Germinal center (tissue), 1 donor: ENCODE data around the gene KLC1.

Experiments used
- DNase-seq: peaks from one replicate; pipeline ENCODE4 v3.0.0; 2012; ENCODE audit warnings: mixed read lengths, low spot score

The KLC1 gene

DNA sequence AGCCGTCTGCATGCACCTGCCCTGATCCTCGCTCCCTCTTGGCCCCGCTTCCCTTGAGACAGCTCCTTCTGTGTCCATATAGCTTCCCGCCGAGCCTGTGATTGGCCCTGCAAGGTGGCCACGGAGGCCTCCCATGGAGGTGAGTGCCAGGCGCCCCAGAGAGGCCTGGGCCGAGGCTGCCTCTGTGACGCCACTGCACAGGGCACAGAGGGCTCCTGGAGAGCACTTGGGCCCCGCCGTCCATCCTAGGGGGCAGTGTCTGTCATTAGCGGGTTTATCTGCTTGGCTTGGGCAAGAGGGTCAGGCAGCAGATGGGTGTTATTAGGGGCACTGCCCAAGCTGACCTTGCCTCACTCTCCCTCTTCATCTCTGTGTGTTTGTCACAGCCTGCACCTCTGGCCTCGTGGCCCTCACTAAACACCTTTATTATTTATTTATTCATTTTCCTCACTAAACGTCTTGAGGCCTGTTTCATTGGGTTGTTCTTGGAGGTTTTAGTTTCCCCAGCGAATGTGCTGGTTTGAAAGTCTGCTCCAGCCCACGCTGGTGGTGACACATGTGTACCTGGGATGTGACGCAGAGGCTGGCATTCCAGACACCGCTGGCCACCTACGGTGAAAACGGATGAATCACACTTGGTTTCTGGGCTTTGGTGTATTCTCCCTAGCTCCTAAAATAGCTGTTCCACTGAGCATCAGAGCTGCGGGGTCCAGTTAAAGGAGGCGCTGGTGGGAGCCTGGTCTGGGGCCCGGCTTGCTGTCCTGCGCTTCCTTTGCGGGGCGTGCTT is 92.5 kb downstream of the KLC1 start:
- no peak for DNase-seq

DNA sequence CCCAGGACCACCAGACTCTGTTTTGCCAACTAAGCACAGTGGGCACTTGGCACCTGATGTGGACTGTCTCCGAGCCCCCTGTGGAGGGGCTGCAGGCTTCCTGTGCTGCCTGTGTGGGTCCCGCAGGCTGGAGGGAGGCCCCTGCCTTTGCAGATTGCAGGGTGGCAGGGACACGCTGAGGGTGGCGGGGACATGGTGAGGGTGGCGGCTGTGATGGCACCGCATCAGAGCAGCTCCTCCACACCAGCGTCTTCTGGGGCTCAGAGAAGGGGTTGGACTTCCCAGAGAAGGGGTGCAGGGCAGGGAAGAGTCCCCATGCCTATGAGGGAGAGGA is 94.7 kb downstream of the KLC1 start:
- no peak for DNase-seq

DNA sequence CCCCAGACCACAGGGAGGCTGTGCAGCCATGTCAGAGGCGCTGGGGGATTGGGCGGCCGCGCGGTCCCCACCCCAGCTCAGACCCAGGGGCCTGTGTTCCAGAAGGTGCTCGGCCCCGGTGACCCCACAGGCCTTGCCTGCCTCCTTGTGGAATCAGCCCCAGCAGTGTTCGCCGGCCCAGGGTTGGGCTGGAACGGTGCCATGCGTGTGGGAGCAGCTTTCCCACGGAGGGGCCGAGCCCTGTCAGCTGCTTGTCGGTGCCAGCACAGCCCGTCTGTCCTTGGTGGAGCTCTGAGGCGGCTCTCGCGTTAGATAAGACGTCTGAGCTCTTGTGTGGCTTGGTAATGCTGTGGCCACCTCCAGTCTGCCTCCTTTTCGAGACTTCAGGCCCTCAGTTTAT is 95.1 kb downstream of the KLC1 start:
- DNase-seq = no peak

DNA sequence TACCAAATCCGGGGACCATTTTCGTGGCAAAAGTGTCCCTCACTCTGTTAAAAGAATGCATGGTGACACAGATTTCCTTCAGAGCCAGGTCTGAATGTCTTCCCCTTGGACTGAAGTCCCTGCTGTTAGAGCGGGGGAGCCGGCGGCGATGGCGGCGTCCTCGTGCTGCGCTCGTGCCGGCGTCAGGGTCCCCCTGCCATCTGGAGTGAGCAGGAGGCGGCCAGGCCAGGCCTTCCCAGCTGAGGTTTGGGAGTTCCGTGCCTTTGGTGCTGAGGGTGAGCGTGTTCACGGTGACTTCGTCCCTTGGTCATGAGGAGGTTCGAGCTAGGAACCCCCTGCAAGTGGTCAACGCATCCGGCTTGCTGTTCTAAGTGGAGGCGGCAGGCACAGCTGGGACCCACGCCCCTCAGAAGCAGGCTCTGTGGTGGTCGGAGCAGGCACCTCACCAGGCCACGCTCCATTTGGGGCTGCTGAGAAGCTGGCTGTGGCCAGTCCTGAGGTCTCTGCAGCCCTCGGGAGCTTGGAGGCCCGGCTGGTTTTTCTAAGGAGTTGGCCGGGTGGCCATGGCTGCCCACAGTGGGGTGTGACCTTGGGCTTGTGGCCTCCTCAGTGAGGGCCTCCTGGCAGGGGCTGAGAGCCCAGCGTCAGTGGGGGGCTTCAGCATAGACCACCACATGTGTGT is 96.1 kb downstream of the KLC1 start:
- no peak for DNase-seq

DNA sequence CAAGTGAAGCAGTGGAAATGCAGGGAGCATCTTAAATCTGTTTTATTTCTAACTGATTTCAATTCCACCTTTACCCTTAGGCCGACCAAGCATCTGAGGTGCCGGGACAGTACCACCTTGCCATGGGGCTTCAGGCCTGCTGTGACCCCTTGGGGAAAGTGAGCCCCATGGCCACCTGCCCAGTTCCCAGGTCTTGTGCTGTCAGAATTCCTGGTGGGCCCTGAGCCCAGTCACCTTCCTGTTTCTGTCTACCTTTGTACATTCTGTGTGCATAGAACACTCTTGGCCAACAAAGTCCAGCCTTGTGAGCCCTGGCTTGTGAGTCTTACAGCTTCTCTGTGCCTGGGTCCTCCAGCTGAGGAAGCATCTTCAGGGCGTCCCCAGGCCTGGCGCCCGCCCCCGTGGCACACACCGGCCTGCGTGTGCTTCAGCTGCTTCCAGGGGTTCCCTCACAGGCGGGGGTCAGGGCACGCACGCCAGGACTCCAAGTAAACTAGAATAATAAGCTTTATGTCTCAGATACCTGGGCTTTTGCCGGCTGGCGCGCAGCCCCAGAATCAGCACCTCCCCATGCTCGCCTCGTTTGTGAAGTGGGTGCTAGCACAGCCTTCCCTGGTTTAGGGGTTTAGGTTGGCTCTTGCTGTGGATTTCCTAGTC is 96.9 kb downstream of the KLC1 start:
- no peak for DNase-seq

DNA sequence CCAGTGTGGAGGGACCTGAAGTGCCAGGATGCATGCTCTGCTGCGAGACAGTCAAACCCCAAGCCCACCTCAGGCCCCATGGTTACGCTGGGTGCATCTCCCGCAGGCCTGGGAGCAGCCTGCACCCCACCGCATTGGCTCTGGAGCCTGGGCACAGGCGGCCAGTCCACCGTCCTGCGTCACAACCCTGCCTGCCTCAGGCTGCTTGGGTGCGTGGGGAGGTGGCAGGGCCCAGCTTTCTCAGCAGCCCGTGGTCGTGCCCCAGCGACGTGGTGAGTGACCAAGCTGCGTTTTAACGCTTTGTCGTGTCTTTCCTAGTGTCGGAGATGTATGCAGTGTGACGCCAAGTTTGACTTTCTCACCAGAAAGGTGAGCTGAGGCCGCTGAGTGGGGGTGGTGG is 97.5 kb downstream of the KLC1 start:
- no peak for DNase-seq

DNA sequence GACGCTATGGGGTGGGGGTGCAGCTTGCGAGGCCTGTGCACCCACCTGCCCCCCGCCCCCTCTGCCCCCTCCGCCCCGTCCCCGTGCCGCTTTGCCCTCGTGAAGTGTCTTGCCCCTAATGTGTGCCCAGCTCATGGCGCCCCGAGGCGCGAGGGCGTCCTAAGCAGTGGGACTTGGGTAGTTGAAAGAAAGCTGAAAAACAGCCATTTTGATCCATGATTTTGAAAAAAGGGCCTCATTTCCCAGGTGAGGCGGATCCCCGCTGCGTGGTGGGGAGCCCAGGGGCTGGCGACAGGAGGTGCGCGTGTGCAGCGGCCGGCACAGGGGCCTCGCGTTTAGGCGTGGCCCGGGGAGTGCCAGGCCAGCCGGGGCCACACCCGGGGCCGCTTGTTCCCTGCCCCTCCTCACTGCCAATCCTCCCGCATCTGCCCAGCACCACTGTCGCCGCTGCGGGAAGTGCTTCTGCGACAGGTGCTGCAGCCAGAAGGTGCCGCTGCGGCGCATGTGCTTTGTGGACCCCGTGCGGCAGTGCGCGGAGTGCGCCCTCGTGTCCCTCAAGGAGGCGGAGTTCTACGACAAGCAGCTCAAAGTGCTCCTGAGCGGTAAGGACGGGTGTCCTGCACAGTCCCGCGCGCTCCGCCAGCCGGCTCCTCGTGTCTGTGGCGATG is 98.4 kb downstream of the KLC1 start:
- no peak for DNase-seq

DNA sequence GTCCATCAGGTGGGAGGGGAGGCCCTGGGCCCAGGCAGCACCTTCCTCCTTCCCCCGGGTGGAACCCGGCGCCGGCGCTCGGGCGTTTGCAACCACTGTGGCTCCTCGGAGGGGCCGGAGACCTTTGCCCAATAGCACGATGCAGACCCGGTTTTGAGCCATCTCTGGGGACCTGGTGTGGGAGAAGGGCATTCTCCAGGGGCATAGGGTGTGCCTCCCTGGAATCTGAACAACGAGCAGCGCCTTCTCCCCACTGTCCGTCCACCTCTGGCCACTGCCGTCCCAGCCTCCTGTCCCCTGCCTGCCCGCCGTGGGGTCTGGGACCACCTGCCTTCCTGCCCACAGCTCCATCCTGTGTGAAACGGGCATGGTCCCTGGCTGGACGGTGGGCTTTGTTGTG is 99.1 kb downstream of the KLC1 start:
- DNase-seq = no peak

DNA sequence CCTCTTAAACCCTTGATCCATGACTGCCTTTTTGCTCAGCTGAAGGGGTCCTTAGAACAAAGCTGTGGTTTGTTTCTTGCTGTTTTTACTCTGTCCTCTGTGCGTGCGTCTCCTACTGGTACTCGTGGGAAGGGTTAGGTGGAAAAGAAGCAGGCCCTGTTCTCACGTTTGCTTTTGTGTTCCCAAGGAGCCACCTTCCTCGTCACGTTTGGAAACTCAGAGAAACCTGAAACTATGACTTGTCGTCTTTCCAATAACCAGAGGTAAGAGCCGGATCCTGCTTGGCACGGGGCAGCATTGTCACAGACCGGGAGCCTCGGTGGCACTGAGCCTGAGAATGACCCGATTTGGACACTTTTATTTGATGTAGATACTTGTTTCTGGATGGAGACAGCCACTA is 99.7 kb downstream of the KLC1 start:
- no peak for DNase-seq

DNA sequence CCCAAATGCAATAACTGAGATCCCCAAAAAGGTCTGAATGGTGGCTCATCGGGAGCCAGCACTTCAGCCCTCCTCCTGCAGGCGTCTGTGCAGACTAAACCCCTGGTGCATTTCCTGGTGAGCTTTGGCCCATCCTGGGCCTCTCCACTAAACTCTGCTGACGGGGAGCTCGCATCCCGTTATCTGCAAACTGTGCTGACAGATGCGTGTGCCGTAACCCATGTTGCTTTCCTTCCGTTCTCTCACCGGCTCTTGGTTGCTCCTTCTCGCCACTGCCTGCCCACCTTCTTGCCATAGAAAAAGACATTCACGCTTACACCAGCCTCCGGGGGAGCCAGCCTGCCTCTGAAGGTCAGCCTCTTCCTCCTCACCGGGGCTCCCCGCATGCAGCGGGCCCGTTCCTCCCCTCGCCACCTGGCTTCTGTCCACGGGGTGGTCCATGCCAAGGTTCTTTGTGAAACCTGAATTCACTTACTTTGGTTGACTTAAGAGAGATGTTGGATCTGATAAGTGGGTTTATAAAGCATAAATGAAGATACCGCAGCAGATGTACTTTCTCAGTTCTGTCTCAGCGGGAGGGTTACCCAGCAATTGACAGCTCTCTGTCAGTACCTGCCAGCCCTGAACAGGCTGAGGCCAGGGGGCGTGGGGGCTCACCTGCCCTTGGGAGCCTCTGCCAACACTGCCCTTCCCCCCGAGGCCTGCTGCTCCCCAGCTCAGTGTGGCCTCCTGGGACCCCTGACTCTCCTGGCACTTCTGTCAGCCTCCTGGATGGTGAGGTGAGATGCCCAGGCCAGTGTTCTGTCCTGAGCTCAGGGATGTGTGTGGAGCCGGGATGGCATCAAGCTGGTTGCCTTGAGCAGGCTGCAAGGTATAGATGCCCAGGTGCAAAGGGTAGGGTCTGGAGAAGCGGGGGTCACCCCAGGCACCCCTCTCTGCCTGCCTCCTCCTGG is 100.8 kb downstream of the KLC1 start:
- no peak for DNase-seq

DNA sequence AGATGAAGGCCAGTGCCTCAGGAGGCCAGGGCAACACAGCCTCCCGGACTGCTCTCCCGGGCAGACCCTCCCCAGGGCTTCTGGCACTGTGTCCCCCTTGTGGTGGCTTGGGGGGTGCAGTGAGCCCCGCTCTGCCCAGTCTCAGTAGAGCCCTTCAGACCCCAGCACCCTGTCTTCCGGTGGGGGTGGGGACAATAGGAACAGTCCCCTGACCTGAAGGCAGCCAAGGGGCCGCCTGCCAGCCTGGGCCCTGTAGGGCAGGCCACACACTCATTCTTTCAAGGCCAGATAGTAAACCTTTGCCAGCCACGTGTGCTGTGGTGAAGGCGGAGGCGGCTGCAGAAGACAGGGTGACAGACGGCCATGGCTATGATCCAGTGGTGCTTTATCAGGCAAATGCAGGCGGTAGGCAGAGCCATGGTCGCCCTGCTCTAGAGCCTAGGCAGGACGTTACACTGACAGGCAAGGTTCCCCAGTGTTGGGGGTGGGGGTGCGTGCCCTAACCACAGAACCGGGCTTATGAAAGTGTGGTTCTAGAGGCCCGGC is 101.6 kb downstream of the KLC1 start:
- no peak for DNase-seq

DNA sequence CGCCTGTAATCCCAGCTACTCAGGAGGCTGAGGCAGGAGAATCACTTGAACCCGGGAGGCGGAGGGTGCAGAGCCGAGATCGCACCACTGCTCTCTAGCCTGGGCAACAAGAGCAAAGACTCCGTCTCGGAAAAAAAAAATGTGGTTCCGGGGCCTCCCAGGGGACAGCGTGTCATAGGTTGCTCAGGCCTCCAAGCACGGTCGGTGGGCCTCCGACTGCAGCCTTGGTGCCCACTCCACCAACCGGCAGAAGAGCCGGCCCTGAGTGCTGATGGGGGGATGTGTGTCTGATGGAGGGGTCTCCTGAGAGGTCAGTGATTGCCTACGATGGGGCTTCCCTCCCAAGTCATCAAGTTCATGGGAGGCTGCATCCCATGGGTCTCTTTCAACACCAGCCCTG is 102.5 kb downstream of the KLC1 start:
- DNase-seq = no peak

DNA sequence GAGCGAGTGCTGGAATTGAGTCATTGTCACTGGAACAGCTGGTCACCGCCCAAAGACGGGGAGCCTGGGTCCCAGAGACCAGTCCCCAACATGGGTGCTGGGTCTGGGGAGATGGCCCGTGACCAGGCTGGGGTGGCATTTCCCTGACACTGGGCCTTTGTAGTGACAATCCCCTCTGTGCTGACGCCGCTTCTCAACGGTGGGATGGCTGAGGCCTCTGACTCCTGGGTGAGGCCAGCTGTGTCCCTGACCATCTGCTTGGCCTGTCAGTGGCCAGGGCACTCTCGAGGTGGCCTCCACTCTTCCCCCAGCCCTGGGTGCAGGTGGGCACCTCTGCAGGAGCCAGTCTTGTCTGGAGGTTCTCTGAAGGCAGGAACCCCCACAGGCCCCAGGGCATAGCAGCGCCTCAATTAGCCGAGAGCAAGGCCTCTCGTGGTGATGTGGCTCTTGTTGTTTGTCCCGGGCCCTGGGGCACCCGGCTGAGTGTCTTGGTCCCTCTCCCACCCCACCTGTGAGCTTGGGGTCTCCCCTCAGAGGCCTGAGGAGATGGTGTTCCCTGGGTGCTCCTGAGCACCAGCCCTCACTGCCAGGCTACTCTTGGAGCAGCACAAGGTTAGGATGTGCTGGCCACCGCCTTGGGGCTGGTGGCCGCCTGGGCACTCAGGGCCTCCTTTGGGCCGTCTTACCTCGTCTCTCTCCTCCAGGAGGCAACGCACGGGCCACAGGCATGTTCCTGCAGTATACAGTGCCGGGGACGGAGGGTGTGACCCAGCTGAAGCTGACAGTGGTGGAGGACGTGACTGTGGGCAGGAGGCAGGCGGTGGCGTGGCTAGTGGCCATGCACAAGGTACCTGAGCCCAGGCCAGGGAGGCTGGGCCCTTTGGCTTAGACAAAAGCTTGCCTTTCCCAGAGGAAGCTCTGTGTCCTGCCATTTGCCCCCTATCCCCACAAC is 103.2 kb downstream of the KLC1 start:
- DNase-seq = no peak

DNA sequence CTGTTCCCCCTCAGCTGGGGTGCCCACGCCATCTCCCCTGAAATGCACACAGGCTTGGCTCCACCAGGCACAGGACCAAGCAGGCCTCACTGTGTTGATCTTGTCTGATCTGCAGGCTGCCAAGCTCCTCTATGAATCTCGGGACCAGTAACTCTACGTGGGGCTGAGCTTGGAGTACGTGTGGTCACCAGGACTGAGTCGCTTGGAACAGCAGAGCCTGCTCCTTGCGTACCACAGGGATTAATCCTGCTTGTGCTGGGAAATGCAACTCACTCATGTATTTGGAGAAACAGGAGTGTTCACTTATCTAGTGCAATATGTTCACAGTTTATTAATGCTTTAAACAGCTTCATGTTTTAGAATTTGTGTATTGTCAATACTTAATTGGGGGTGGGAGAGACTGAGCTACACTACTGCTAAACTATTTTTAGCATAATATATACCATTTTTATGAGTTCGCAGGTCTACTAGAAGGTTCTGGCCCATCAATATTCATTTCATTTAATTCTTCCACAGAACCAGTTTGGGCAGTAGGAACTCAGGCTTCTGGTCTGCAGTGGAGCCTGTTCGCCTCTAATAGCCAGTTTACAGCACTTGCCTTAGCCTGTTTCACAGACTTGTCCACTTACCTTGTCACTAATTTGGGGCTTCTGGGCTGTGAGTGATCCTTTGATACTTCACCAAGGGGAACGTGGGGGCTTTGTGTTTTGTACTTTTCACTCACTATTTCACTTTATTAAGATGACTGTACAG is 104.0 kb downstream of the KLC1 start:
- DNase-seq = no peak

DNA sequence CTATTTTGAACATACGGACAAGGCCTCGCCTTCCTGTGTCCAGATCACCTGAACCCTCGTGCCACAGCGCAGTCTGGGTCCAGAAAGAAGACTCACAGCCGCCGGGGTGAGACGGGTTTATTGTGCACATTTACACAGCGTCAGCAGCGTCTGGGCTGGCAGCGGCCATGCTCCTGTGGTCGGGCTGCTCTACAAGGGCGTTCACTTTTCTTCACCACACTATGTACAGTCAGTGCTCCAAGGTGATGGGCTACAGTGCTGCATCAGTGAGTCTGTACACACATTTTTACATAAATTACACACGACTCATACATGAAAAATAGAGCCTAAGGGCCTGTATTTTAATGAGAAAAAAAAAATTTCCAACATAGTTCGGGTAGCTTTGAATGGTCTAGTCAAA is 104.6 kb downstream of the KLC1 start:
- no peak for DNase-seq

DNA sequence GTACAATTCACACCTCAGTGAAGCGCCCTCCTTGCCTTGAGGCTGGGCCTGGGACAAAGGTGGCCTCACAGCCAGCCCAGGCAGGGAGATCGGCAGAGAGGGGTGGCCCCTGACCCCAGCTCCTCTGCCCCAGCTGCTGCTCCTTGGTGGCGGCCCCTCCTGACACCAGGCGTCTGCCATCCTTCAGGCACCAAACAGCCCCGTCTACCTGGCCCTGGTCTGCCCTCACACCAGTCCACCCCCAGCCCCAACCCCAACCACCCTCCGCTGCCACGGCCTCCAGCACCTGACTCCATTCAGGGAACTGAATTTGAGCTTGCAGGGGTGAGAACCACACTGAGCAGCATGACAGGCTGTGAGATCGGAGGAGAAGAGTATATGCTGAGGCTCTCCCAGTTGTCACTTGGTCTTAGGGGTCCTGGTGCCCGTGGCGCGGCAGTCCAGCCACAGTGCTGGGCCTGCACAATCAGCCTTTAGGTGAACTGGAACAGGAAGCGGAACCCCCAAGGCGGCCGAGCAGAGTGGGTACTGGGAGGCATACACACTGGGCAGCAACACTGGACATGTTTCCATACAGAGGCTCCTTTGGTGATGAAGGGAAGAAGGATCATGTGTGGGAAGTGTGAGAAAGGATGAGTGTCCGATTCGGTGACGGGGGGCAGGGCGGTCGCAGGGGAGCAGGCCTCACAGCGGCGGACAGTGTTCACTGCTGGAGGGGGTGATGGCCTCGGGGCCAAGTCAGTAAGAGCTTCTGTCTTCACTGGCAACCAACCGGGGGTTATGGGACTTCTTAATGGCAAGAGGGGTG is 105.3 kb downstream of the KLC1 start:
- no peak for DNase-seq

DNA sequence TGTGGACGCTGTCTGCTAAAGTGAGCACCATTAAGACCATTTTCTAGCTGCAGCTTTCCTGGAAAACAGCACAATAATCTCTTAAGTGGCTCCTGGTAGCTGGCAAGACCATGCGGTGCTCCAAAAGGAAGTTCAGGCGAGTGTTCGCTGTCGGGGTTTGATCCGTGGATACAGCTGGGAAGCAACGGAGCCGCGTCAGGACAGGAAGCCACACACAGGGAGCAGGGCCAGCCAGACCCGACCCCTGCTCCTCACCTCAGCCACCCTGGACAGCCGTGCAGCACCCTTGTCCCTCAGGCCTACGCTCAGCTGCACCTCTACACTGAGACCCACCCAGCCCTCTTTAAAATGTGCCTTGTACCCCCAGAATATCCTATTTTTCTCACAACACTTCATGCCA is 106.0 kb downstream of the KLC1 start:
- no peak for DNase-seq

DNA sequence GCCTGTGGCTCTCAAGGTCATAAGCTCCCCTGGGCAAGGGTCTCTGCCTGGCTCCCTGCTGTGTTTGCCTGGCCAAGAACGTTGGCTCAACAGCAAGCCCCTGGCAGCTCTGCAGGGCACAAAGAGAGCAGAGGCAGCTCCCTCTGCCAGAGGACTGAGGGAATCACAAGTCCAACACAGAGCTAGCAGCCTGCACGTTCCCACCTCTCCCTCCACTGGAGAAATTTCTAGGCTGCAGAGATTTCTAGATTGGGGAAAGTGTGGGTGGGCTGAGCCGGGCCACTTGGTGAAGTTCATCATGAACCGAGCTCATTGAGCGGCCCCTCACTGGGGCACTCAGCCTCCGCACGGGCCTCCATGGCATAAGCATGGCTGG is 106.4 kb downstream of the KLC1 start:
- DNase-seq = no peak
